ENCODE measurements around the gene WFDC8.

DNA sequence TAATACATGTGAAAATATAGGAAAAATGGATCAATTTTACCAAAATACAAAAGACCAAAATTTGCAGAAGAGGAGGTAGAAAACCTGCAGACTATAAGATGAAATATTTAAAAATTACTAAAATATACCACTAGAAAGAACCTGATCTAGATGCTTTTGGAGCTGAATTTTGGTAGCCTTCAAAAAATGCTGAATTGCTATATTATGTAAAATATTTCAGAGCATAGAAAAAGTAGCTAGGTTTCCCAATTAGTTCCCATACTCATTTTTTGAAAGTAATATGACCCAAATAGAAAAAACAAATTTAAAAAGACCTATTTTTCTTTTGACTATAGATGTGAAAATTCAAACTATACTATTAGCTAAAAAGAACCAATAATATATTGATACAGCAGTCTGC lies 28.3 kb downstream of the WFDC8 start:
- TF ChIP-seq, protein P1, sequence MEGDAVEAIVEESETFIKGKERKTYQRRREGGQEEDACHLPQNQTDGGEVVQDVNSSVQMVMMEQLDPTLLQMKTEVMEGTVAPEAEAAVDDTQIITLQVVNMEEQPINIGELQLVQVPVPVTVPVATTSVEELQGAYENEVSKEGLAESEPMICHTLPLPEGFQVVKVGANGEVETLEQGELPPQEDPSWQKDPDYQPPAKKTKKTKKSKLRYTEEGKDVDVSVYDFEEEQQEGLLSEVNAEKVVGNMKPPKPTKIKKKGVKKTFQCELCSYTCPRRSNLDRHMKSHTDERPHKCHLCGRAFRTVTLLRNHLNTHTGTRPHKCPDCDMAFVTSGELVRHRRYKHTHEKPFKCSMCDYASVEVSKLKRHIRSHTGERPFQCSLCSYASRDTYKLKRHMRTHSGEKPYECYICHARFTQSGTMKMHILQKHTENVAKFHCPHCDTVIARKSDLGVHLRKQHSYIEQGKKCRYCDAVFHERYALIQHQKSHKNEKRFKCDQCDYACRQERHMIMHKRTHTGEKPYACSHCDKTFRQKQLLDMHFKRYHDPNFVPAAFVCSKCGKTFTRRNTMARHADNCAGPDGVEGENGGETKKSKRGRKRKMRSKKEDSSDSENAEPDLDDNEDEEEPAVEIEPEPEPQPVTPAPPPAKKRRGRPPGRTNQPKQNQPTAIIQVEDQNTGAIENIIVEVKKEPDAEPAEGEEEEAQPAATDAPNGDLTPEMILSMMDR (IDR thresholded peaks at IDR 0.05 in 8 of 11, conservative IDR thresholded peaks at IDR 0.05 in 3 of 11), result no peak
- TF ChIP-seq POLR2AphosphoS5 (IDR thresholded peaks at IDR 0.05), result no peak

Measured in spleen (tissue), 7 donors.